Mesenchymal stem cell (in vitro differentiated cells and primary cell): ENCODE data around the gene SMIM8.

ENCODE experiments used
- DNase-seq: peaks from one replicate; pipeline ENCODE4 v3.0.0-alpha.2; 2013
- H2AFZ ChIP-seq: one replicate; pipeline ENCODE4 v1.6.1; 2013; ENCODE audit warnings: low read depth, mild to moderate bottlenecking, control low read depth, inconsistent platforms, low read length, moderate library complexity
- H2AK5ac ChIP-seq: 2 replicates; pipeline ENCODE4 v1.6.1; 2013; ENCODE audit warnings: low read length, moderate library complexity, mild to moderate bottlenecking, inconsistent platforms; ENCODE audit not compliant: severe bottlenecking
- H2BK120ac ChIP-seq: one replicate; pipeline ENCODE4 v1.6.1; 2013; ENCODE audit warnings: low read depth, mild to moderate bottlenecking, inconsistent platforms, low read length, moderate library complexity
- H2BK12ac ChIP-seq, 2 experiments: one replicate each; pipeline ENCODE4 v1.6.1; 2013; ENCODE audit warnings: inconsistent platforms in 2 of 2, low read length in 2 of 2, mild to moderate bottlenecking in 2 of 2, moderate library complexity in 2 of 2, control low read depth in 1 of 2
- H2BK15ac ChIP-seq: one replicate; pipeline ENCODE4 v1.6.1; 2013; ENCODE audit warnings: mild to moderate bottlenecking, low read depth, inconsistent platforms; ENCODE audit not compliant: poor library complexity, severe bottlenecking
- H2BK5ac ChIP-seq: 2 replicates; pipeline ENCODE4 v1.6.1; 2013; ENCODE audit warnings: low read depth, mild to moderate bottlenecking, low read length, control low read depth, inconsistent platforms; ENCODE audit not compliant: poor library complexity, severe bottlenecking
- H3K14ac ChIP-seq, 2 experiments: one replicate each; pipeline ENCODE4 v1.6.1; 2013; ENCODE audit warnings: inconsistent platforms in 2 of 2, low read length in 2 of 2, control low read depth in 1 of 2, mild to moderate bottlenecking in 1 of 2, moderate library complexity in 1 of 2
- H3K18ac ChIP-seq, 2 experiments: one replicate each; pipeline ENCODE4 v1.6.1; 2013; ENCODE audit warnings: inconsistent platforms in 2 of 2, low read length in 2 of 2, control low read depth in 1 of 2, low read depth in 1 of 2, mild to moderate bottlenecking in 1 of 2
- H3K23ac ChIP-seq, 2 experiments: one replicate each; pipeline ENCODE4 v1.6.1; 2013; ENCODE audit warnings: inconsistent platforms in 2 of 2, low read length in 2 of 2, mild to moderate bottlenecking in 2 of 2, moderate library complexity in 2 of 2, control low read depth in 1 of 2
- H3K27ac ChIP-seq: 2 replicates; pipeline ENCODE4 v1.5.1; 2013; ENCODE audit warnings: mild to moderate bottlenecking, moderate library complexity, low read length, control low read depth, inconsistent platforms; ENCODE audit not compliant: poor library complexity, severe bottlenecking
- H3K27me3 ChIP-seq, 2 experiments: 2 replicates each; pipeline versions ENCODE4 v1.6.1 to v1.7.0; 2013; ENCODE audit warnings: low read length in 2 of 2, mild to moderate bottlenecking in 2 of 2, moderate library complexity in 2 of 2, control low read depth in 1 of 2, inconsistent platforms in 1 of 2; ENCODE audit not compliant: control insufficient read depth in 1 of 2, insufficient read depth in 1 of 2
- H3K36me3 ChIP-seq, 2 experiments: 2 replicates each; pipeline versions ENCODE4 v1.6.1 to v1.7.0; 2013; ENCODE audit warnings: low read length in 2 of 2, control low read depth in 1 of 2, inconsistent platforms in 1 of 2, low read depth in 1 of 2, mild to moderate bottlenecking in 1 of 2; ENCODE audit not compliant: insufficient read depth in 2 of 2, control insufficient read depth in 1 of 2
- H3K4ac ChIP-seq, 2 experiments: one replicate each; pipeline ENCODE4 v1.6.1; 2013; ENCODE audit warnings: inconsistent platforms in 2 of 2, low read length in 2 of 2, mild to moderate bottlenecking in 2 of 2, moderate library complexity in 2 of 2, control low read depth in 1 of 2, low read depth in 1 of 2
- H3K4me1 ChIP-seq: 2 replicates; pipeline ENCODE4 v1.6.1; 2013; ENCODE audit warnings: low read depth, low read length, control low read depth; ENCODE audit not compliant: control insufficient read depth, insufficient read depth
- H3K4me2 ChIP-seq: 2 replicates; pipeline ENCODE4 v1.6.1; 2013; ENCODE audit warnings: low read length, mild to moderate bottlenecking, inconsistent platforms; ENCODE audit not compliant: poor library complexity, severe bottlenecking
- H3K4me3 ChIP-seq, 2 experiments: 2 replicates each; pipeline versions ENCODE4 v1.5.1 to v1.7.0; 2013; ENCODE audit warnings: low read length in 2 of 2, mild to moderate bottlenecking in 2 of 2, control low read depth in 1 of 2, low read depth in 1 of 2; ENCODE audit not compliant: insufficient read depth in 1 of 2
- H3K79me1 ChIP-seq: replicated peaks from 2 replicates; pipeline ENCODE4 v1.6.1; 2013; ENCODE audit warnings: mild to moderate bottlenecking, control low read depth, low read length, inconsistent platforms; ENCODE audit not compliant: poor library complexity, severe bottlenecking
- H3K9ac ChIP-seq: 2 replicates; pipeline ENCODE4 v1.7.0; 2013; ENCODE audit warnings: mild to moderate bottlenecking, low read length, moderate library complexity
- H3K9me3 ChIP-seq: 2 replicates; pipeline ENCODE4 v1.7.0; 2013; ENCODE audit warnings: mild to moderate bottlenecking, low read length; ENCODE audit not compliant: control insufficient read depth
- H4K8ac ChIP-seq: one replicate; pipeline ENCODE4 v1.6.1; 2013; ENCODE audit warnings: inconsistent platforms, mild to moderate bottlenecking, low read length, moderate library complexity
- H4K91ac ChIP-seq: one replicate; pipeline ENCODE4 v1.6.1; 2013; ENCODE audit warnings: mild to moderate bottlenecking, low read length, inconsistent platforms
- WGBS: methylation state at CpG from one replicate; pipeline ENCODE4 v1.1.7; 2013; ENCODE audit warnings: mixed read lengths; 5-methylcytosine and 5-hydroxymethylcytosine counted together

The SMIM8 gene

DNA sequence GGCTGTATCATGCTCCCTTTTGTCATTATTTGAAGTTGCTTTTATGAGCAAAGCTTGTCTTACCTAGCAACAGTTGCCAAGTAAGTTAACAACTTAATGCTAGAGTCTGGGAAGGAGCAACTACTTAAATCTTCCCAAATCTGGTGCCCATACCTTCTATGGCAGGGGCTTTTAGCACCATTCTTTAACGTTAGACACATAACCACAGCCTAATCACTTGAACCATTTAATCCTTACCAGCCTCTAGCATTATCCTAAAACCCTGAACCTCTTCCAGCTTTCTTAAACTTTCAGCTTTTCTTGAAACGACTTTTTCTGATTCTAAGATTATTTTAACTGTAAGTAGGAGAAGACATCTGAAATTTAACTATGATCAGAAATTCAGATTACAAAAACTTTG lies 22.3 kb downstream of the SMIM8 start, which contains the start of gene C6orf163:
TSS of gene C6orf163 (plus strand) at position 83 of the 400 bp plus-strand sequence. CDS start at position 370, 287 bp downstream.
- WGBS: 19% methylated on average over 1 of the region's 2 CpGs
- H2BK12ac ChIP-seq: no peak within 1 kb of the TSS
- peaks cover 0 to 4% of the 10 kb centered on the region in 2 experiments for H3K36me3 ChIP-seq
- H3K4me2 ChIP-seq: no peak within 1 kb of the TSS
- no peaks in the 10 kb centered on the region for H3K9me3 ChIP-seq
- H2BK120ac ChIP-seq: no peak within 1 kb of the TSS
- no peak within 1 kb of the TSS for H3K14ac ChIP-seq
- H3K18ac ChIP-seq: no peak within 1 kb of the TSS
- no peak within 1 kb of the TSS for H4K8ac ChIP-seq
- H2BK15ac ChIP-seq: no peak within 1 kb of the TSS
- no peaks in the 10 kb centered on the region for H3K27me3 ChIP-seq
- no peak within 1 kb of the TSS for H2AK5ac ChIP-seq
- H3K9ac ChIP-seq: no peak within 1 kb of the TSS
- no peak within 1 kb of the TSS for H3K27ac ChIP-seq
- H3K4me3 ChIP-seq: no peak within 1 kb of the TSS
- DNase-seq: no peak
- no peak within 1 kb of the TSS for H4K91ac ChIP-seq
- H3K4ac ChIP-seq: no peak within 1 kb of the TSS
- no peak within 1 kb of the TSS for H3K23ac ChIP-seq
- no peak within 1 kb of the TSS for H2BK5ac ChIP-seq
- H3K4me1 ChIP-seq: no peaks in the 10 kb centered on the region
- no peak within 1 kb of the TSS for H2AFZ ChIP-seq
- H3K79me1 ChIP-seq: peaks cover 6% of the 10 kb centered on the region

DNA sequence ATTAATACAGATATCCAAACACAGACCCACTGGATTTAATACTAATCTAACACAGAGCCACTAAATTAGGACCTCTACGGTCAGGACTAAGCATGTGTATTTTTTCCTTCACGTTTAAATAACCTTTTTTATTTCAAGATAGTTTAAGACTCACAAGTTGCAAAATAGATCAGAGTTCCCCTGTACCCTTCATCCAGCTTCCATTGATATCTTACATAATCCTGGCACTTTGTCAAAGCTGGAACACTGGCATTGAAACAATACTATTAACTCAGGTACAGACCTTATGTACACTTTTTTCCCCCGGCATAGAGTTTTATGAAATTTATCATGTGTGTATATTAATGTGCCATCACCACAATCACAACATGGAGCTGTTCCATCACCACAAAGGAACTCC lies 24.3 kb downstream of the SMIM8 start:
- Histone ChIP-seq H4K91ac (no peak overlapping the region), H3K27ac (no peak overlapping the region), H3K4me1 (no peaks in the 10 kb centered on the region), H2BK12ac (no peak overlapping the region), H3K27me3 (no peaks in the 10 kb centered on the region), H3K14ac (no peak overlapping the region), H2BK5ac (no peak overlapping the region), H4K8ac (no peak overlapping the region), H3K4me3 (no peak overlapping the region), H3K79me1 (peaks cover 6% of the 10 kb centered on the region), H3K4me2 (no peak overlapping the region), H2AFZ (no peak overlapping the region), H3K18ac (no peak overlapping the region), H2BK15ac (no peak overlapping the region), H3K4ac (no peak overlapping the region), H2AK5ac (no peak overlapping the region), H3K9ac (no peak overlapping the region), H2BK120ac (no peak overlapping the region), H3K23ac (no peak overlapping the region), H3K9me3 (no peaks in the 10 kb centered on the region), H3K36me3 (peaks cover 0 to 4% of the 10 kb centered on the region in 2 experiments)
- no peak for DNase-seq
- over 99% methylated on average over 2 of the region's 3 CpGs for WGBS

DNA sequence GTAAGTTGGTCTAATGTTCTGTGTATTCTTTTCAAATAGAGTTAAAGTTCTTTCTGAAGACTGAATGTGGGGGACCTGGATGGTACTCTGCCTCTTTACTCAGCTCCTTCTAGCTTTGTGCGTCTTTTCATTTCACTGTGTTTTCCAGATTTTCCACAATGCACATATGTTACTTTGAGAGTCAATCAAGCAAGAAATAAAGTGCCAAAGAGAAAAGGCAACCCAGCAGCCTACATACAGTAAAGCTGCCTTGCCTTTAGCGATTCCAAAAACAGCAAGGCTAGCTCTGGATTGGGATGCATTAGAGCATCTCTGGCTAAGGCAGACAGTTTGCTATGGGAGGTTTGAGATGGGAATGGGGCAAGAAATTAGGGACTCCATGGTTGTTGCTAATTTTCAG lies 27.5 kb downstream of the SMIM8 start:
- no peaks in the 10 kb centered on the region for H3K9me3 ChIP-seq
- H2AFZ ChIP-seq: no peak overlapping the region
- H3K27me3 ChIP-seq: no peaks in the 10 kb centered on the region
- 100% methylated on average over 2 of the region's 2 CpGs for WGBS
- no peak overlapping the region for H3K4ac ChIP-seq
- H4K8ac ChIP-seq: no peak overlapping the region
- no peak overlapping the region for H3K18ac ChIP-seq
- H3K27ac ChIP-seq: no peak overlapping the region
- H2BK5ac ChIP-seq: no peak overlapping the region
- no peak overlapping the region for H2BK15ac ChIP-seq
- no peak overlapping the region for H3K4me2 ChIP-seq
- H2BK12ac ChIP-seq: no peak overlapping the region
- no peaks in the 10 kb centered on the region for H3K4me1 ChIP-seq
- H2AK5ac ChIP-seq: no peak overlapping the region
- H3K79me1 ChIP-seq: no peaks in the 10 kb centered on the region
- H3K23ac ChIP-seq: no peak overlapping the region
- no peak for DNase-seq
- H3K36me3 ChIP-seq: peaks cover 0 to 4% of the 10 kb centered on the region in 2 experiments
- no peak overlapping the region for H2BK120ac ChIP-seq
- no peak overlapping the region for H3K4me3 ChIP-seq
- no peak overlapping the region for H3K9ac ChIP-seq
- no peak overlapping the region for H4K91ac ChIP-seq
- H3K14ac ChIP-seq: no peak overlapping the region

DNA sequence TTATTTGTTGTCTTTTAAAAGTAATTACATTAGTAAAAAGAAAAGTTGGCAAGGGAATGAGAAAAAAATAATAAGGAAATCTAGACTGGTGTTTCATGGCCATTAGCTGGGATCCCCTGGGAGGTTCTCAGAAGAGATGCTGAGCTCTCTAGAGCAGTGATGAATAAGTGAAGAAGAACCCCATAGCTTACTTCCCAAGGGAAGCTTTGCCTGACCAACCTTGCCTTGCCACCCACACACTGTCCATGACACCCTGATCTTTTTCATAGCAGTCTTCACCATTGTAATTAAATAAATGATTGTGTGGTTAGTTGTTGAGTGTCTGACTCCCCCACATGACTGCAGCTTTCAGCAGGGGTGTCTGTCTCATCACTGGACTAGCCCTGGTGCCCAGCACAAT lies 28.1 kb downstream of the SMIM8 start:
- no peak overlapping the region for H3K4me2 ChIP-seq
- H2BK15ac ChIP-seq: no peak overlapping the region
- H3K79me1 ChIP-seq: no peaks in the 10 kb centered on the region
- no peak overlapping the region for H3K23ac ChIP-seq
- H4K8ac ChIP-seq: no peak overlapping the region
- H3K4me1 ChIP-seq: no peaks in the 10 kb centered on the region
- no peak overlapping the region for H3K14ac ChIP-seq
- no peak overlapping the region for H2BK120ac ChIP-seq
- H3K4me3 ChIP-seq: no peak overlapping the region
- no peak overlapping the region for H3K4ac ChIP-seq
- H3K27me3 ChIP-seq: no peaks in the 10 kb centered on the region
- no peak overlapping the region for H3K27ac ChIP-seq
- H2BK5ac ChIP-seq: no peak overlapping the region
- H4K91ac ChIP-seq: no peak overlapping the region
- H3K18ac ChIP-seq: no peak overlapping the region
- no peak overlapping the region for H2AFZ ChIP-seq
- no peak overlapping the region for H2BK12ac ChIP-seq
- no peak overlapping the region for H2AK5ac ChIP-seq
- DNase-seq: no peak
- no peaks in the 10 kb centered on the region for H3K9me3 ChIP-seq
- H3K36me3 ChIP-seq: no peaks in the 10 kb centered on the region
- H3K9ac ChIP-seq: no peak overlapping the region
